Erythroblast (primary cell): ENCODE results near the gene RGMA.

Source experiments
- GATA1 ChIP-seq: IDR thresholded peaks from 2 replicates; pipeline ENCODE4 v1.6.1; 2011; ENCODE audit warnings: low read depth, mild to moderate bottlenecking, control low read depth, low read length, moderate library complexity
- POLR2A ChIP-seq: IDR thresholded peaks from 2 replicates; pipeline ENCODE4 v1.6.1; 2011; ENCODE audit warnings: mild to moderate bottlenecking, low read length

GRCh38 chr15:93073465-93073952, 15.5 kb downstream of the RGMA start:
- TF ChIP-seq POLR2A: no peak
- no peak for TF ChIP-seq GATA1
